Measurements from ENCODE around the gene GHSR. TPM values are rescaled to one million over a fixed set of nuclear protein-coding genes. Genes with fewer than 3 reads are reported as not detected.

The GHSR gene
- total and polyA plus RNA-seq, 2 of the 8 experiments (the other 6 are each of a cell fraction or from before 2014, with no cell fraction given), result not detected

DNA sequence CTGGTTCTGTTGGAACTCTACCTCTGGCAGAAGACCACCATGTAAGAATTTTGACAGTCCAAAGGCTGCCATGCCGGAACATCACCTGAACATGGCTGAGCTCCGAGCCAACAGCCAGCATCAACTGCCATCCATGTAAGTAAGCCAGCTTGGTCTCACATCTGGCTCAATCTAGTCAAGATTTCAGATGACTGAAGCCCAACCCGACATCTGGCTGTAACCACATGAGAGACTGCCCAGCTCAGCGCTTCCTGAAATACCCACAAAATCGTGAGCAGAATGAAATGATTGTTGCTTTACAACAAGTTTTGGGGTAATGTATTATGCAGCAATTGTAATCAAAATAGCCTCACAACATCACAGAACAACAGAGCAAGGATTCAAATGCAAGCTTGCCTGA is 32.9 kb downstream of the GHSR start:
- Histone ChIP-seq H2BK20ac (ENCODE audit: low read length) (no peak overlapping the region), H3K36me3 (ENCODE audit: control insufficient read depth in 2 of 4, insufficient read depth in 4 of 4, low read length in 3 of 4) (no peaks in the 10 kb centered on the region), H4K20me1 (replicated peaks in 1 of 2; ENCODE audit: control insufficient read depth in 1 of 2, insufficient read depth in 2 of 2, low read length in 2 of 2) (no peaks in the 10 kb centered on the region), H3K18ac (ENCODE audit: extremely low read depth, low read length) (no peak overlapping the region), H2BK120ac (replicated peaks; ENCODE audit: low read depth, low read length) (no peak overlapping the region), H4K8ac (ENCODE audit: extremely low read depth, insufficient read depth, low read length) (no peak overlapping the region), H2BK12ac (ENCODE audit: low read depth, low read length) (no peak overlapping the region), H3K4me3 (ENCODE audit: extremely low read depth in 1 of 4, insufficient read depth in 2 of 4, low read depth in 3 of 4, low read length in 4 of 4) (no peak overlapping the region), H2BK15ac (ENCODE audit: low read length) (no peak overlapping the region), H3K23ac (ENCODE audit: insufficient read length) (no peak overlapping the region), H3K4me2 (ENCODE audit: insufficient read depth in 1 of 2, low read depth in 2 of 2, low read length in 2 of 2) (no peak overlapping the region), H3K23me2 (ENCODE audit: low read depth, low read length) (no peaks in the 10 kb centered on the region), H3K9ac (replicated peaks in 1 of 4; ENCODE audit: extremely low read depth in 1 of 4, low read depth in 3 of 4, low read length in 3 of 4) (no peak overlapping the region), H3K4ac (replicated peaks; ENCODE audit: insufficient read length, low read depth, low read length) (no peak overlapping the region), H2BK5ac (ENCODE audit: low read depth, low read length) (no peak overlapping the region), H3K9me3 (ENCODE audit: insufficient read depth in 2 of 2, low read depth in 1 of 2, low read length in 1 of 2) (no peaks in the 10 kb centered on the region), H3K14ac (ENCODE audit: insufficient read length) (no peak overlapping the region), H3K4me1 (replicated peaks in 1 of 4; ENCODE audit: control insufficient read depth in 3 of 4, insufficient read depth in 4 of 4, low read length in 3 of 4) (no peaks in the 10 kb centered on the region), H3K27me3 (replicated peaks in 1 of 4; ENCODE audit: control insufficient read depth in 3 of 4, extremely low read depth in 1 of 4, insufficient read depth in 3 of 4, low read length in 3 of 4) (no peaks in the 10 kb centered on the region), H3K56ac (replicated peaks; ENCODE audit: insufficient read length, low read depth, low read length) (no peak overlapping the region), H3K79me1 (ENCODE audit: low read depth, low read length) (no peaks in the 10 kb centered on the region), H4K91ac (replicated peaks; ENCODE audit: insufficient read length, low read length) (no peak overlapping the region), H2AK5ac (ENCODE audit: low read depth, low read length) (no peak overlapping the region), H4K5ac (ENCODE audit: insufficient read length, low read depth, low read length) (no peak overlapping the region), H2AFZ (ENCODE audit: low read length) (no peak overlapping the region), H3K79me2 (ENCODE audit: control insufficient read depth in 1 of 2, insufficient read depth in 2 of 2, low read length in 2 of 2) (no peaks in the 10 kb centered on the region), H3K27ac (ENCODE audit: low read depth, low read length) (no peak overlapping the region)
- ChIA-PET CTCF (ENCODE audit: partially characterized antibody) (interaction anchor here (0.6 kb wide), 2 partner anchors 29 to 270 kb away, joined by 3 read pairs; no protein-coding TSS in a partner anchor), POLR2A (ENCODE audit: partially characterized antibody) (no interaction called here)
- DNase-seq (ENCODE audit: low read depth in 1 of 2, low spot score in 2 of 2) (no peak), FAIRE-seq (no peak)
- TF ChIP-seq, protein P1, sequence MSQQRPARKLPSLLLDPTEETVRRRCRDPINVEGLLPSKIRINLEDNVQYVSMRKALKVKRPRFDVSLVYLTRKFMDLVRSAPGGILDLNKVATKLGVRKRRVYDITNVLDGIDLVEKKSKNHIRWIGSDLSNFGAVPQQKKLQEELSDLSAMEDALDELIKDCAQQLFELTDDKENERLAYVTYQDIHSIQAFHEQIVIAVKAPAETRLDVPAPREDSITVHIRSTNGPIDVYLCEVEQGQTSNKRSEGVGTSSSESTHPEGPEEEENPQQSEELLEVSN (IDR thresholded peaks at IDR 0.05), result no peak
- TF ChIP-seq POU5F1 (IDR thresholded peaks at IDR 0.05; ENCODE audit: low read depth, low read length) (no peak), KDM4A (IDR thresholded peaks at IDR 0.05; ENCODE audit: low read depth, low read length, severe bottlenecking) (no peak), KDM1A (IDR thresholded peaks at IDR 0.05; ENCODE audit: borderline replicate concordance, low read length) (no peak), TCF12 (IDR thresholded peaks at IDR 0.05; ENCODE audit: low read depth, low read length) (no peak), JUN (IDR thresholded peaks at IDR 0.05; ENCODE audit: low read depth, low read length) (no peak), CHD1 (IDR thresholded peaks at IDR 0.05; ENCODE audit: low read depth, low read length) (no peak)
- TF ChIP-seq, protein P2, sequence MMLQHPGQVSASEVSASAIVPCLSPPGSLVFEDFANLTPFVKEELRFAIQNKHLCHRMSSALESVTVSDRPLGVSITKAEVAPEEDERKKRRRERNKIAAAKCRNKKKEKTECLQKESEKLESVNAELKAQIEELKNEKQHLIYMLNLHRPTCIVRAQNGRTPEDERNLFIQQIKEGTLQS (IDR thresholded peaks at IDR 0.05; ENCODE audit: insufficient read depth, low read depth, low read length), result no peak
- TF ChIP-seq, protein P3, sequence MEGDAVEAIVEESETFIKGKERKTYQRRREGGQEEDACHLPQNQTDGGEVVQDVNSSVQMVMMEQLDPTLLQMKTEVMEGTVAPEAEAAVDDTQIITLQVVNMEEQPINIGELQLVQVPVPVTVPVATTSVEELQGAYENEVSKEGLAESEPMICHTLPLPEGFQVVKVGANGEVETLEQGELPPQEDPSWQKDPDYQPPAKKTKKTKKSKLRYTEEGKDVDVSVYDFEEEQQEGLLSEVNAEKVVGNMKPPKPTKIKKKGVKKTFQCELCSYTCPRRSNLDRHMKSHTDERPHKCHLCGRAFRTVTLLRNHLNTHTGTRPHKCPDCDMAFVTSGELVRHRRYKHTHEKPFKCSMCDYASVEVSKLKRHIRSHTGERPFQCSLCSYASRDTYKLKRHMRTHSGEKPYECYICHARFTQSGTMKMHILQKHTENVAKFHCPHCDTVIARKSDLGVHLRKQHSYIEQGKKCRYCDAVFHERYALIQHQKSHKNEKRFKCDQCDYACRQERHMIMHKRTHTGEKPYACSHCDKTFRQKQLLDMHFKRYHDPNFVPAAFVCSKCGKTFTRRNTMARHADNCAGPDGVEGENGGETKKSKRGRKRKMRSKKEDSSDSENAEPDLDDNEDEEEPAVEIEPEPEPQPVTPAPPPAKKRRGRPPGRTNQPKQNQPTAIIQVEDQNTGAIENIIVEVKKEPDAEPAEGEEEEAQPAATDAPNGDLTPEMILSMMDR (IDR thresholded peaks at IDR 0.05; ENCODE audit: control extremely low read depth in 1 of 3, insufficient read depth in 1 of 3, low read depth in 1 of 3, low read length in 3 of 3), result no peak
- WGBS, 2 experiments (ENCODE audit: extremely low coverage in 1 of 2, insufficient coverage in 1 of 2, insufficient read length in 1 of 2, insufficient replicate concordance in 2 of 2, low coverage in 1 of 2, low lambda C conversion rate in 2 of 2, missing lambda C conversion rate in 1 of 2), result 93% methylated on average over 5 of the region's 5 CpGs; no CpG with 5 or more reads in 1 of the 2 experiments

All from H1 (cell line).